Measurements from ENCODE around the gene CLEC2A. TPM values are rescaled to one million over a fixed set of nuclear protein-coding genes. Genes with fewer than 3 reads are reported as not detected.

The CLEC2A gene
- total and polyA plus RNA-seq, 4 donors: not detected

DNA sequence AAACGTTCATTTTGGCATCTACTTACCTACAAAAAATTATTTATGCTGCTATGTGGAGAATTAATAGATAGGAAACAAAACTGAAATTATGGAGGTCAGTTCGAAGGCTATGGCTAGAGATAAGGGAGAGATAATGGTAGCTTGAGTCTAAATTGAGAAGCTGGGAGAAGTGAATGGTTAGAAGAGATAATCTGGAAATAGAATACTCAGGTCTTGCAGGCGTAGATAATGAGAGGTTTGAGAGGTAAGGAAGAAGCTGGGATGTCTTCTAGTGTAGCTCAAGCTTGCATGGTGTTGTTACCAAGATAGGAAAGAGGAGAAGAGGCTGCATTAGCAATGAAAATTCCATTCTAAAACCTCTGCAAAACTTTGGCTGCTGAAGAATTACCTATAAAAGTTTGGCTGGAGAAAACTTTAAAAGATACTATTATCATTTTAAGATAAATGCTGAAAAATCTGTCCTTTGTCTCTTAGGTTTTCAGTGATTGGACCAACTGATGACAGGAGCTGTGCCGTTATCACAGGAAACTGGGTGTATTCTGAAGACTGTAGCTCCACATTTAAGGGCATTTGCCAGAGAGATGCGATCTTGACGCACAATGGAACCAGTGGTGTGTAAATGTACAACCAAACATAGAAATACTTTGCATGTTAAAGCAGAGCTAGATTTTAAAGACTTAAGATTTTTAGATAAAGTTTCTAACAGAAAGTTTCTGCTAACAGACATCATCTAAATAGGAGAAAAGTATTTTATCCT, 36.8 kb downstream of the CLEC2A start:
- H3K27me3 ChIP-seq (ENCODE audit: control insufficient read depth in 3 of 3, insufficient read depth in 3 of 3, low read length in 2 of 3): no peaks in the 10 kb centered on the region

DNA sequence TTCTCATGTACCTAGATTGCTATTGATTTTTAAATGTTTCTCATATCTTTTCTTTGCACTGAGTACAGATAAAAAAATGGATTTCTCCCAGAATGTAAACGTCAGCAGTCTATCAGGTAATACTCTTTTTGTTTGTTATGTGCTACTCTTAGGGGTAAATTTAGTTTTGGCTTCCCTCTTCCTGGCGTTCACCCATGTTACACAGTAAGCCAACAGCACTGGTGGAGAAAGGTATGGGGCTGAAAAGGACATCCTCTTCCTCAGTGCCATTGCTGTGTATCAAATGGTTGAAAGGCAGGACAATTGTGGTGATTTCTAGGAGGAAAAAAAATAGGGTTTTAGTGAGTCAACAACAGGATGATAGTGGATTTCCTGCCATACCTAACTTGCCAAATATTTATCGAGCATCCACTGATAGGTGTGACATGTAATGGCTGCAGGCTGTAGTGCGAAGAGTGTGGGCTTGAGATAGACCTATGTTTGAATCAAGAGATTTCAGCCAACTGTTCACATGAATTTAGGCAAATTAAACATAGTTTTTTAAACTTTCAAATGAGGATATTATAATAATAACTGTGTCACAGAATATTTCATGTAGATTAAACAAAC, 43.4 kb downstream of the CLEC2A start:
- ATAC-seq (ENCODE audit: insufficient read depth, low FRiP score): no peak
- no peak overlapping the region for H3K27ac ChIP-seq (ENCODE audit: low read depth in 1 of 2, low read length in 1 of 2)
- peaks cover 0 to 2% (median 0%) of the 10 kb centered on the region in 3 donors for H3K27me3 ChIP-seq (ENCODE audit: control insufficient read depth in 3 of 3, insufficient read depth in 3 of 3, low read length in 2 of 3)
- no peaks in the 10 kb centered on the region for H3K4me1 ChIP-seq (ENCODE audit: control insufficient read depth in 5 of 5, insufficient read depth in 5 of 5, low read length in 5 of 5)
- TF ChIP-seq, protein P1, sequence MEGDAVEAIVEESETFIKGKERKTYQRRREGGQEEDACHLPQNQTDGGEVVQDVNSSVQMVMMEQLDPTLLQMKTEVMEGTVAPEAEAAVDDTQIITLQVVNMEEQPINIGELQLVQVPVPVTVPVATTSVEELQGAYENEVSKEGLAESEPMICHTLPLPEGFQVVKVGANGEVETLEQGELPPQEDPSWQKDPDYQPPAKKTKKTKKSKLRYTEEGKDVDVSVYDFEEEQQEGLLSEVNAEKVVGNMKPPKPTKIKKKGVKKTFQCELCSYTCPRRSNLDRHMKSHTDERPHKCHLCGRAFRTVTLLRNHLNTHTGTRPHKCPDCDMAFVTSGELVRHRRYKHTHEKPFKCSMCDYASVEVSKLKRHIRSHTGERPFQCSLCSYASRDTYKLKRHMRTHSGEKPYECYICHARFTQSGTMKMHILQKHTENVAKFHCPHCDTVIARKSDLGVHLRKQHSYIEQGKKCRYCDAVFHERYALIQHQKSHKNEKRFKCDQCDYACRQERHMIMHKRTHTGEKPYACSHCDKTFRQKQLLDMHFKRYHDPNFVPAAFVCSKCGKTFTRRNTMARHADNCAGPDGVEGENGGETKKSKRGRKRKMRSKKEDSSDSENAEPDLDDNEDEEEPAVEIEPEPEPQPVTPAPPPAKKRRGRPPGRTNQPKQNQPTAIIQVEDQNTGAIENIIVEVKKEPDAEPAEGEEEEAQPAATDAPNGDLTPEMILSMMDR (IDR thresholded peaks at IDR 0.05; ENCODE audit: control extremely low read depth, extremely low read depth): no peak
- DNase-seq: no peak
- H3K9me3 ChIP-seq (ENCODE audit: control insufficient read depth in 4 of 4, insufficient read depth in 3 of 4, low read length in 3 of 4): no peaks in the 10 kb centered on the region
- 66 to 72% methylated on average over 4 of the region's 4 CpGs for WGBS, 2 donors
- no peak overlapping the region for H3K9ac ChIP-seq (ENCODE audit: insufficient read depth in 1 of 2, low read length in 2 of 2)
- no peaks in the 10 kb centered on the region for H3K36me3 ChIP-seq (ENCODE audit: control insufficient read depth in 4 of 4, insufficient read depth in 4 of 4, low read length in 4 of 4)
- H3K4me3 ChIP-seq: no peak overlapping the region

More for the DNA sequence above, 36.8 kb downstream of the CLEC2A start:
- DNase-seq (no peak), ATAC-seq (ENCODE audit: insufficient read depth, low FRiP score) (no peak)
- H3K9me3 ChIP-seq (ENCODE audit: control insufficient read depth in 4 of 4, insufficient read depth in 3 of 4, low read length in 3 of 4): no peaks in the 10 kb centered on the region
- H3K36me3 ChIP-seq (ENCODE audit: control insufficient read depth in 4 of 4, insufficient read depth in 4 of 4, low read length in 4 of 4): no peaks in the 10 kb centered on the region
- no peak overlapping the region for H3K4me3 ChIP-seq
- TF ChIP-seq, protein P1 (IDR thresholded peaks at IDR 0.05; ENCODE audit: control extremely low read depth, extremely low read depth): no peak
- 81 to 91% methylated on average over 6 of the region's 6 CpGs for WGBS, 2 donors
- no peak overlapping the region for H3K9ac ChIP-seq (ENCODE audit: insufficient read depth in 1 of 2, low read length in 2 of 2)
- H3K27ac ChIP-seq (ENCODE audit: low read depth in 1 of 2, low read length in 1 of 2): no peak overlapping the region
- H3K4me1 ChIP-seq (ENCODE audit: control insufficient read depth in 5 of 5, insufficient read depth in 5 of 5, low read length in 5 of 5): no peaks in the 10 kb centered on the region

DNA sequence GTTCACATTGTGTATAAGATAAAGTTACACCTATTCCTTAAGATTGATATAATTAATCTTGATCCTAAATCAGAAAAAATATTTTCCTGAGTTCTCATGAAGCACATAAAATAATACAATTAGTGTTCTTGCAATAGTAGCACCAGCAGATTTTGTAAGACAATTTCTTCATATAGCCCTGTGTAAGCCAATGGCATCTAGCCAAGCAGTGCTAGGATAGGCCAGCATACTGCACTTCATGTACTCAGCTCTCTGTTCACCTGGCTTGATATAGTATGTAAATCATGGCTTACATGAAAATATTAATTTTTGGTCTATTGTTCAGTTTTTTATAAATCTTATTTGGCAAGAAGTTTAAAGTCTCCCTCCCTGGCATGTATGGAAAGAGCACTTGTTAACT, 49.0 kb downstream of the CLEC2A start:
- DNase-seq: peak in 1 of 3 donors; percentile 36
- Histone ChIP-seq H3K36me3 (ENCODE audit: control insufficient read depth in 4 of 4, insufficient read depth in 4 of 4, low read length in 4 of 4) (no peaks in the 10 kb centered on the region), H3K27me3 (ENCODE audit: control insufficient read depth in 3 of 3, insufficient read depth in 3 of 3, low read length in 2 of 3) (peaks cover 0 to 2% (median 0%) of the 10 kb centered on the region in 3 donors), H3K9me3 (ENCODE audit: control insufficient read depth in 4 of 4, insufficient read depth in 3 of 4, low read length in 3 of 4) (no peaks in the 10 kb centered on the region), H3K4me1 (ENCODE audit: control insufficient read depth in 5 of 5, insufficient read depth in 5 of 5, low read length in 5 of 5) (no peaks in the 10 kb centered on the region), H3K4me3 (no peak overlapping the region), H3K27ac (ENCODE audit: low read depth in 1 of 2, low read length in 1 of 2) (no peak overlapping the region), H3K9ac (ENCODE audit: insufficient read depth in 1 of 2, low read length in 2 of 2) (no peak overlapping the region)
- no peak for ATAC-seq (ENCODE audit: insufficient read depth, low FRiP score)
- TF ChIP-seq, protein P1 (IDR thresholded peaks at IDR 0.05; ENCODE audit: control extremely low read depth, extremely low read depth): no peak
